ENCODE measurements around the gene MORN4.

MORN4 gene

GRCh38 chr10:97572214-97572989 is 60.9 kb downstream of the MORN4 start, which contains the start of gene ANKRD2:
Gene ANKRD2, plus strand, starts transcription at chr10:97572779. Its CDS starts 10 bp downstream, at chr10:97572789.
- peak; percentile 44 for DNase-seq

- DNase-seq: no peak
Measured at GRCh38 chr10:97571622-97572021, 61.7 kb downstream of the MORN4 start.

- no peak for DNase-seq
Measured at GRCh38 chr10:97570789-97571471, 62.4 kb downstream of the MORN4 start.

GRCh38 chr10:97570146-97570788 is 63.0 kb downstream of the MORN4 start:
- no peak for DNase-seq

GRCh38 chr10:97567891-97568290 is 65.4 kb downstream of the MORN4 start:
- no peak for DNase-seq

GRCh38 chr10:97566336-97566996 is 66.8 kb downstream of the MORN4 start:
- DNase-seq: no peak

GRCh38 chr10:97564776-97565175 is 68.5 kb downstream of the MORN4 start:
- peak; percentile 81 for DNase-seq

All from NCI-H226 (cell line).